ENCODE results near the gene OR10A2. TPM values are rescaled to one million over a fixed set of nuclear protein-coding genes. Genes with fewer than 3 reads are reported as not detected.

Gene OR10A2
- total RNA-seq, 4 donors from 2014 or later: not detected

- TF ChIP-seq CTCF (IDR thresholded peaks at IDR 0.05; ENCODE audit: low read depth): no peak
Observed at GRCh38 chr11:6900327-6900999, 37.6 kb downstream of the OR10A2 start.

GRCh38 chr11:6911378-6911777, 48.5 kb downstream of the OR10A2 start:
- no peak for TF ChIP-seq CTCF (IDR thresholded peaks at IDR 0.05; ENCODE audit: low read depth)

- no peak for TF ChIP-seq CTCF (IDR thresholded peaks at IDR 0.05; ENCODE audit: low read depth)
Observed at GRCh38 chr11:6911948-6912347, 49.1 kb downstream of the OR10A2 start.

GRCh38 chr11:6919698-6920097, 56.8 kb downstream of the OR10A2 start:
- no peak for TF ChIP-seq CTCF (IDR thresholded peaks at IDR 0.05; ENCODE audit: low read depth)

- no peak for TF ChIP-seq CTCF (IDR thresholded peaks at IDR 0.05; ENCODE audit: low read depth)
Observed at GRCh38 chr11:6920702-6921101, 57.8 kb downstream of the OR10A2 start, which contains the start of gene OR2D3. Gene OR2D3 (plus strand): TSS chr11:6921002. CDS start chr11:6921002, 0 bp downstream.

Other genes with a start within 250 kb of the OR10A2 start
- 100 to 1,000 TPM in 1 of 4 donors, 10 to 100 TPM in 3; 44.8 to 178 (median 93.7) TPM for gene TPP1, start 243.6 kb upstream of the OR10A2 start, total RNA-seq
- gene DCHS1, start 207.2 kb upstream of the OR10A2 start, total RNA-seq: 10 to 100 TPM in 3 of 4 donors, 1 to 10 TPM in 1; 7.0 to 23.7 (median 10.7) TPM
- 10 to 100 TPM; 12.8 to 22.0 (median 15.0) TPM for gene MRPL17, start 179.7 kb upstream of the OR10A2 start, total RNA-seq
- gene OR2AG2, start 91.1 kb upstream of the OR10A2 start, total RNA-seq: under 1 TPM in 2 of 4 donors, not detected in 2; 0.17 to 0.33 TPM
- not detected for gene OR2AG1, start 80.0 kb upstream of the OR10A2 start, total RNA-seq
- under 1 TPM in 3 of 4 donors, not detected in 1; 0.22 to 0.34 (median 0.33) TPM for gene OR6A2, start 63.4 kb upstream of the OR10A2 start, total RNA-seq
- not detected for gene OR10A5, start 17.4 kb upstream of the OR10A2 start, total RNA-seq
- not detected for gene OR10A4, start 13.6 kb downstream of the OR10A2 start, total RNA-seq
- not detected for gene OR2D2, start 29.4 kb downstream of the OR10A2 start, total RNA-seq
- gene OR2D3, start 57.9 kb downstream of the OR10A2 start, total RNA-seq: not detected
- 1 to 10 TPM in 1 of 4 donors, under 1 TPM in 2, not detected in 1; 0.65 to 1.7 (median 0.66) TPM for gene ZNF215, start 63.4 kb downstream of the OR10A2 start, total RNA-seq
- 1 to 10 TPM in 3 of 4 donors, under 1 TPM in 1; 0.57 to 2.0 (median 1.3) TPM for gene ZNF214, start 157.3 kb downstream of the OR10A2 start, total RNA-seq
- gene NLRP14, start 157.4 kb downstream of the OR10A2 start, total RNA-seq: under 1 TPM in 1 of 4 donors, not detected in 3; 0.19 TPM
- gene RBMXL2, start 225.9 kb downstream of the OR10A2 start, total RNA-seq: not detected